ENCODE results near the gene CAMK2B. TPM values are rescaled to one million over a fixed set of nuclear protein-coding genes. Genes with fewer than 3 reads are reported as not detected.
A peak's percentile ranks its signal among the peaks of the same experiment; 100 is the strongest.

CAMK2B gene
- total RNA-seq, 1 experiment from 2014 or later: not detected

DNA sequence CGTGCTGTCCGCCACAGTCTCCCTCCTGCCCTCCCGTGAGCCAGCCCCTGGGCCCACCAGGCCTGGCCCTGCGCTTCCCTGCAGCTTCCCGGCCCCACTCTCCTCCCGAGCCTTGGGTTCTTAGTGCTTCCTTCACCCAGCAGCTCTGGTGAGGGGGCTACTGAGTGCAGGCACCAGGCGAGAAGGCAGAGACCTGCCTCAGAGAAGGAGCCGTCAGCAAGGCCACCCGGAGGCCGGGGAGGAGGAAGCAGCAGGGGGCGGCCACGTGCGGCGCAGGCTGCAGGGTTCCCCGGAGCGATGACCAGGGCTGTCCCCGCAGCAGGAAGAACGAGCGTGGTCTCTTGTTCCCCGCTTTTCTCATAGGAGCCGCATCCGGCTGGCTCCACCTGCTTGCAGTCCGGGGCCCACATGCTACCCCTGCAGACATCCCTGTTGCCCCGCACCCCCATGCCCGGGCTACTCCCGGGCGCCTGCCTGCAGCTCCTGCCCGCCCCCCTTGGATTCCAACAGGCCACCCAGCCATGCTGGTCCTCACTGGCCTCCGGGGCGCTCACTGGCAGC, 104.1 kb downstream of the CAMK2B start:
- TF ChIP-seq, protein P1, sequence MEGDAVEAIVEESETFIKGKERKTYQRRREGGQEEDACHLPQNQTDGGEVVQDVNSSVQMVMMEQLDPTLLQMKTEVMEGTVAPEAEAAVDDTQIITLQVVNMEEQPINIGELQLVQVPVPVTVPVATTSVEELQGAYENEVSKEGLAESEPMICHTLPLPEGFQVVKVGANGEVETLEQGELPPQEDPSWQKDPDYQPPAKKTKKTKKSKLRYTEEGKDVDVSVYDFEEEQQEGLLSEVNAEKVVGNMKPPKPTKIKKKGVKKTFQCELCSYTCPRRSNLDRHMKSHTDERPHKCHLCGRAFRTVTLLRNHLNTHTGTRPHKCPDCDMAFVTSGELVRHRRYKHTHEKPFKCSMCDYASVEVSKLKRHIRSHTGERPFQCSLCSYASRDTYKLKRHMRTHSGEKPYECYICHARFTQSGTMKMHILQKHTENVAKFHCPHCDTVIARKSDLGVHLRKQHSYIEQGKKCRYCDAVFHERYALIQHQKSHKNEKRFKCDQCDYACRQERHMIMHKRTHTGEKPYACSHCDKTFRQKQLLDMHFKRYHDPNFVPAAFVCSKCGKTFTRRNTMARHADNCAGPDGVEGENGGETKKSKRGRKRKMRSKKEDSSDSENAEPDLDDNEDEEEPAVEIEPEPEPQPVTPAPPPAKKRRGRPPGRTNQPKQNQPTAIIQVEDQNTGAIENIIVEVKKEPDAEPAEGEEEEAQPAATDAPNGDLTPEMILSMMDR (IDR thresholded peaks at IDR 0.05; ENCODE audit: unreplicated experiment): no peak
- Mint-ChIP-seq H3K27ac (ENCODE audit: unreplicated experiment) (no peak overlapping the region), H3K4me3 (ENCODE audit: low read depth, unreplicated experiment) (no peak overlapping the region), H3K27me3 (ENCODE audit: unreplicated experiment) (peaks cover 73% of the 10 kb centered on the region), H3K36me3 (ENCODE audit: insufficient read depth, unreplicated experiment) (no peaks in the 10 kb centered on the region), H3K9me3 (ENCODE audit: low read depth, unreplicated experiment) (no peaks in the 10 kb centered on the region), H3K4me1 (ENCODE audit: low read depth, unreplicated experiment) (no peaks in the 10 kb centered on the region)
- intact Hi-C loops (cut with micrococcal nuclease; ENCODE audit: unreplicated experiment): no loop called here
- peak; percentile 50 for DNase-seq
- BruUV-seq (replicated peaks): no TSS peak
- CTCF ChIA-PET: interaction anchor here (0.6 kb wide), 2 partner anchors 571 to 1289 kb away, joined by 4 to 6 read pairs; no protein-coding TSS in a partner anchor

DNA sequence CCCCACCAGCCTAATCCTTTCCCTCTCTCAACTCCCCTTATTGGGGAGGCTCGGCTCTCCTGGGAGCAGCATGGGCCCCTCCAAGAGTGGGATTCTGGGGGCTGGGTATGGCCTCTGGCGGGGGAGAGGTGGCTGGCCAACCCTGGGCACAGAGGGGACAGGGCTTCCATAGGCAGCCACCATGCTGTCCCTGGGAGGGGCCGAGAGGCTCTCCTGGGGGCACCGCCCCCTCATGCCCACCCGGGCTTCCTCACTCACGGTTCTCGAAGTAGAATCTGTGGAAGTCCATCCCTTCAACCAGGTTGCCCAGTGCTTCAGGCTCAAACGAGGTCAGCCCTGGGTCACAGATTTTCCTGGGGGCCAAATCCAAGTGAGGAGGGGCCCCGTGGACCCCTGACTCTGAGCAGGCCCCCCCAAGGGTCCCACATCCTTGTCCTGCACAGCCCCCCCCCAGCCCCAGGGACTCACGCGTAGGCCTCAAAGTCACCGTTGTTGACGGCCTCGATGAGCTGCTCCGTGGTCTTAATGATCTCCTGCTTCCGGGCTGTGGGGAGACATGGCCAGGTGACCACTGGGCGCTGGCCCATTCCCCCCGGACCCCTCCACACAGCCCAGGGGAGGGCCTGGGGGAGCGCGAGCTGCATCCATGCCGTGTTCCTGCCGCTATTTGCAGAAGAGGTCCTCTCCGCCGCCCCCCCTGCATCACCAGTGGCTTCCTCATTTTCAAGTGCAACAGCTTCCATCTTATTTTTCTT, 104.9 kb downstream of the CAMK2B start:
- H3K9me3 Mint-ChIP-seq (ENCODE audit: low read depth, unreplicated experiment): no peaks in the 10 kb centered on the region
- H3K27ac Mint-ChIP-seq (ENCODE audit: unreplicated experiment): no peak overlapping the region
- CTCF ChIA-PET: interaction anchor here (0.6 kb wide), 2 partner anchors 570 to 1290 kb away, joined by 4 to 6 read pairs; no protein-coding TSS in a partner anchor
- TF ChIP-seq, protein P1 (IDR thresholded peaks at IDR 0.05; ENCODE audit: unreplicated experiment): no peak
- no TSS peak for BruUV-seq (replicated peaks)
- intact Hi-C loops (cut with micrococcal nuclease; ENCODE audit: unreplicated experiment): no loop called here
- no peak for DNase-seq
- H3K27me3 Mint-ChIP-seq (ENCODE audit: unreplicated experiment): peaks cover 66% of the 10 kb centered on the region
- H3K4me3 Mint-ChIP-seq (ENCODE audit: low read depth, unreplicated experiment): no peak overlapping the region
- no peaks in the 10 kb centered on the region for H3K36me3 Mint-ChIP-seq (ENCODE audit: insufficient read depth, unreplicated experiment)
- H3K4me1 Mint-ChIP-seq (ENCODE audit: low read depth, unreplicated experiment): no peaks in the 10 kb centered on the region

DNA sequence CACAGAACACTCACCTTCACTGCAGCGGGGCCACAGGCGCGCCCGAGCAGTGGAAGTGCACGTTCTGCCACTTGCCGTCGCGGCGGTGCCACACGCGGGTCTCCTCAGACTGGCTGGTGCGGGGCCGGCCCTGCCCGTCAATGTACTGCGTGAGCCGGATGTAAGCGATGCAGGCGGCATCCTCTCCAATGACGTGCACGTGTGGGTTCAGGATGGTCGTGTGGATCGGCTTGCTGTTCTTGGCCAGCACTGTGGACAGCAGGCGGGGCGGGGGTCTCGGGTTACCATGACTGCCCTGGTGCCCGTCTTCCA, 105.4 kb downstream of the CAMK2B start:
- intact Hi-C loops (cut with micrococcal nuclease; ENCODE audit: unreplicated experiment): no loop called here
- H3K27ac Mint-ChIP-seq (ENCODE audit: unreplicated experiment): no peak overlapping the region
- no peaks in the 10 kb centered on the region for H3K36me3 Mint-ChIP-seq (ENCODE audit: insufficient read depth, unreplicated experiment)
- CTCF ChIA-PET: no interaction called here
- H3K27me3 Mint-ChIP-seq (ENCODE audit: unreplicated experiment): peaks cover 60% of the 10 kb centered on the region
- TF ChIP-seq, protein P1 (IDR thresholded peaks at IDR 0.05; ENCODE audit: unreplicated experiment): no peak
- no peak for DNase-seq
- no peaks in the 10 kb centered on the region for H3K4me1 Mint-ChIP-seq (ENCODE audit: low read depth, unreplicated experiment)
- H3K4me3 Mint-ChIP-seq (ENCODE audit: low read depth, unreplicated experiment): no peak overlapping the region
- no TSS peak for BruUV-seq (replicated peaks)
- no peaks in the 10 kb centered on the region for H3K9me3 Mint-ChIP-seq (ENCODE audit: low read depth, unreplicated experiment)

DNA sequence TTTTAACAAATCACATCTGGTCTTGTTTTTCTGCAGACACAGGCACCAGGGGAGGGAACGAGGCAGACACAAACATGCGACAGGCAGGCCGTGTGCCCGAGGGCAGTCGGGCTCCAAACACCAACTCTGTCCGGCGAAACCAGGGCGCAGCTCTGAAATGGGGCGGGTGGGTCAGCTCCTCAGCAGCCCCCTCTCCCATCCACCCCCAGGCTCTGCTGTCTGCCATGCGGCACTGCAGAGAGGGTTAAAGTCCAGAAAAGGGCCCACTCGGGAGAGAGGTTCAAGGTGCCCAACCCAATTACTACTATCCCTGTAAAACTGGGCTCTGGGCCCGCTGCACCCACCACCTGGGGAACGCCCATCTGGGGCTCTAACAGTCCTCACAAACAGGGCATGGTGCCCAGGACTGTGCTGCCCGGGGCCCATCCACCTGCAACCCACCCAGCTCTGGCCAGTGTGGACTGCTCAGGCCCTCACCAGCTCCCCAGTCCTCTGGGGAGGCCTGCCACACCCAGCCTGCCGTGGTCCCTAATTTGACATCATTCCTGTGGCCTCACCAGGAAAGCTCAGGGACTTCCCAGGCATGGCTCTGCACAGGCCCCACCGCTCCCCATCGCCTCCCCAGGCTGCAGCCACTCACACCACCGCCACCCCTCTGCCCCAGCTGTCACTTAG, 105.9 kb downstream of the CAMK2B start:
- no TSS peak for BruUV-seq (replicated peaks)

More for the DNA sequence above, 105.9 kb downstream of the CAMK2B start:
- intact Hi-C loops (cut with micrococcal nuclease; ENCODE audit: unreplicated experiment): no loop called here
- Mint-ChIP-seq H3K4me1 (ENCODE audit: low read depth, unreplicated experiment) (no peaks in the 10 kb centered on the region), H3K4me3 (ENCODE audit: low read depth, unreplicated experiment) (no peak overlapping the region), H3K9me3 (ENCODE audit: low read depth, unreplicated experiment) (no peaks in the 10 kb centered on the region), H3K27me3 (ENCODE audit: unreplicated experiment) (peaks cover 55% of the 10 kb centered on the region), H3K36me3 (ENCODE audit: insufficient read depth, unreplicated experiment) (no peaks in the 10 kb centered on the region), H3K27ac (ENCODE audit: unreplicated experiment) (no peak overlapping the region)
- DNase-seq: no peak
- CTCF ChIA-PET: no interaction called here
- TF ChIP-seq, protein P1 (IDR thresholded peaks at IDR 0.05; ENCODE audit: unreplicated experiment): no peak

All from Calu3 (cell line).